K562 (cell line): Measurements from ENCODE around the gene EXOC2. TPM values are rescaled to one million over a fixed set of nuclear protein-coding genes. Genes with fewer than 3 reads are reported as not detected.

Source experiments
- E2F3 ChIP-seq: fragments of 250-450 bp; sonication (Bioruptor Pico); IDR thresholded peaks from 2 replicates; pipeline ENCODE4 v1.4.0; 2020; ENCODE audit warnings: mild to moderate bottlenecking
- FOSL1 ChIP-seq: fragments of 200-800 bp; sonication (Bioruptor generic); conservative IDR thresholded peaks from 2 replicates; pipeline ENCODE4 v1.6.1; 2016; ENCODE audit warnings: missing genetic modification characterization, missing compliant biosample characterization
- LCOR ChIP-seq: sonication (generic); formaldehyde crosslinking; IDR thresholded peaks from 2 replicates; pipeline ENCODE4 v1.8.0; 2022; ENCODE audit warnings: mild to moderate bottlenecking, missing genetic modification reagents
- MAFK ChIP-seq: IDR thresholded peaks from 2 replicates; pipeline ENCODE4 v1.6.1; 2011; ENCODE audit warnings: low read length, improper control_type of control experiment
- MEF2D ChIP-seq: conservative IDR thresholded peaks from 2 replicates; pipeline ENCODE4 v1.6.1; 2016; ENCODE audit warnings: low read depth, missing genetic modification characterization, missing compliant biosample characterization
- NCOA6 ChIP-seq: fragments of 450-650 bp; IDR thresholded peaks from 2 replicates; pipeline ENCODE4 v1.6.1; 2017; ENCODE audit warnings: mild to moderate bottlenecking
- NFIX ChIP-seq: fragments of 250-450 bp; sonication (Bioruptor Pico); IDR thresholded peaks from 2 replicates; pipeline ENCODE4 v1.4.0; 2020; ENCODE audit warnings: low read depth, mild to moderate bottlenecking, moderate library complexity
- NUFIP1 ChIP-seq: fragments of 450-650 bp; IDR thresholded peaks from 2 replicates; pipeline ENCODE4 v1.6.1; 2018; ENCODE audit not compliant: partially characterized antibody
- PKNOX1 ChIP-seq: fragments of 450-650 bp; IDR thresholded peaks from 2 replicates; pipeline ENCODE4 v1.6.1; 2016
- PYGO2 ChIP-seq: fragments of 450-650 bp; IDR thresholded peaks from 2 replicates; pipeline ENCODE4 v1.6.1; 2016; ENCODE audit warnings: mild to moderate bottlenecking, missing genetic modification characterization, moderate library complexity, missing compliant biosample characterization
- RFX1 ChIP-seq: fragments of 450-650 bp; IDR thresholded peaks from 2 replicates; pipeline ENCODE4 v1.6.1; 2016; ENCODE audit warnings: mild to moderate bottlenecking, moderate library complexity
- SIN3A ChIP-seq, 2 experiments: fragments of 150-350 bp in 1 of 2; IDR thresholded peaks; 2 replicates each; pipeline ENCODE4 v1.6.1; 2011 to 2016; ENCODE audit warnings: borderline replicate concordance in 2 of 2, low read depth in 2 of 2, low read length in 2 of 2, mild to moderate bottlenecking in 2 of 2, moderate library complexity in 2 of 2; ENCODE audit not compliant: control insufficient read depth in 1 of 2
- SMAD4 ChIP-seq: fragments of 250-450 bp; sonication (Bioruptor Pico); conservative IDR thresholded peaks from 2 replicates; pipeline ENCODE4 v1.8.0; 2021; ENCODE audit warnings: inconsistent platforms, mild to moderate bottlenecking, moderate library complexity
- SP2 ChIP-seq: IDR thresholded peaks from 2 replicates; pipeline ENCODE4 v1.6.1; 2011; ENCODE audit warnings: mild to moderate bottlenecking, low read depth, low read length, moderate library complexity; ENCODE audit not compliant: poor library complexity, severe bottlenecking; ENCODE audit errors: extremely low read depth
- TAF9B ChIP-seq: fragments of 450-650 bp; IDR thresholded peaks from 2 replicates; pipeline ENCODE4 v1.6.1; 2018; ENCODE audit warnings: mild to moderate bottlenecking; ENCODE audit not compliant: partially characterized antibody
- TAL1 ChIP-seq: fragments of 450-650 bp; IDR thresholded peaks from 2 replicates; pipeline ENCODE4 v1.6.1; 2016; ENCODE audit warnings: mild to moderate bottlenecking
- THRB ChIP-seq: fragments of 450-650 bp; formaldehyde crosslinking; conservative IDR thresholded peaks from 2 replicates; pipeline ENCODE4 v1.4.0; 2022; ENCODE audit warnings: mild to moderate bottlenecking, missing genetic modification characterization
- ZKSCAN3 ChIP-seq: fragments of 250-450 bp; sonication (Bioruptor Pico); IDR thresholded peaks from 2 replicates; pipeline ENCODE4 v1.4.0; 2020
- ZNF384 ChIP-seq: IDR thresholded peaks from 2 replicates; pipeline ENCODE4 v1.6.1; 2012; ENCODE audit warnings: low read depth, low read length, improper control_type of control experiment
- polyA plus RNA-seq, 8 experiments: library from polyadenylated mRNA; depleted of rRNA in 4 of 8; stranded (reverse) in 5 of 8; unstranded in 3 of 8; fragments of >200 nt; fragmentation: Nextera tagmentation in 2 of 8; fragmentation: Illumina TruSeq in 1 of 8; extraction: Ambion mirVana in 2 of 8; extraction: Trizol in 1 of 8; gene quantifications; 2 replicates each; pipeline versions ENCODE4 v1.2.1 to v1.2.3, GENCODE V29; 2011 to 2014; ENCODE audit warnings: inconsistent platforms in 1 of 8, missing spikeins in 1 of 8
- total RNA-seq, 7 experiments: library from RNA; depleted of rRNA in 6 of 7; stranded (reverse); fragments of >200 nt in 6 of 7; fragmentation: Illumina TruSeq in 2 of 7; extraction: Trizol in 2 of 7; gene quantifications; 2 replicates each; pipeline versions ENCODE4 v1.2.1 to v1.2.3, GENCODE V29; 2011 to 2021; ENCODE audit warnings: low replicate concordance in 1 of 7
- TF ChIP-seq, protein P1 (sequence below): fragments of 150-350 bp; conservative IDR thresholded peaks from 2 replicates; pipeline ENCODE4 v1.6.1; 2014; ENCODE audit warnings: low read length

EXOC2 gene
- total and polyA plus RNA-seq, 9 of the 15 experiments (the other 6 are each of a cell fraction or from before 2014, with no cell fraction given) = 12.2 to 30.2 (median 24.2) TPM

GRCh38 chr6:659716-660581 is 33.0 kb downstream of the EXOC2 start (continued):
- TF ChIP-seq, protein P1, sequence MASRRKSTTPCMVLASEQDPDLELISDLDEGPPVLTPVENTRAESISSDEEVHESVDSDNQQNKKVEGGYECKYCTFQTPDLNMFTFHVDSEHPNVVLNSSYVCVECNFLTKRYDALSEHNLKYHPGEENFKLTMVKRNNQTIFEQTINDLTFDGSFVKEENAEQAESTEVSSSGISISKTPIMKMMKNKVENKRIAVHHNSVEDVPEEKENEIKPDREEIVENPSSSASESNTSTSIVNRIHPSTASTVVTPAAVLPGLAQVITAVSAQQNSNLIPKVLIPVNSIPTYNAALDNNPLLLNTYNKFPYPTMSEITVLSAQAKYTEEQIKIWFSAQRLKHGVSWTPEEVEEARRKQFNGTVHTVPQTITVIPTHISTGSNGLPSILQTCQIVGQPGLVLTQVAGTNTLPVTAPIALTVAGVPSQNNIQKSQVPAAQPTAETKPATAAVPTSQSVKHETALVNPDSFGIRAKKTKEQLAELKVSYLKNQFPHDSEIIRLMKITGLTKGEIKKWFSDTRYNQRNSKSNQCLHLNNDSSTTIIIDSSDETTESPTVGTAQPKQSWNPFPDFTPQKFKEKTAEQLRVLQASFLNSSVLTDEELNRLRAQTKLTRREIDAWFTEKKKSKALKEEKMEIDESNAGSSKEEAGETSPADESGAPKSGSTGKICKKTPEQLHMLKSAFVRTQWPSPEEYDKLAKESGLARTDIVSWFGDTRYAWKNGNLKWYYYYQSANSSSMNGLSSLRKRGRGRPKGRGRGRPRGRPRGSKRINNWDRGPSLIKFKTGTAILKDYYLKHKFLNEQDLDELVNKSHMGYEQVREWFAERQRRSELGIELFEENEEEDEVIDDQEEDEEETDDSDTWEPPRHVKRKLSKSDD = no peak
- peak; percentile 51 for TF ChIP-seq NFIX
- TF ChIP-seq ZKSCAN3 (CRISPR knock-in tag) = no peak
- no peak for TF ChIP-seq RFX1
- no peak for TF ChIP-seq TAF9B
- no peak for TF ChIP-seq LCOR (CRISPR knock-in tag)
- TF ChIP-seq SP2 = no peak
- TF ChIP-seq THRB (CRISPR knock-in tag) = no peak
- TF ChIP-seq NUFIP1 = no peak
- TF ChIP-seq MAFK = peak; percentile 51; the same call in 1 of the 2 replicates
- no peak for TF ChIP-seq SMAD4 (CRISPR knock-in tag)
- TF ChIP-seq TAL1 = no peak
- no peak for TF ChIP-seq PYGO2
- no peak for TF ChIP-seq NCOA6
- no peak for TF ChIP-seq SIN3A (IDR thresholded peaks at IDR 0.05; ENCODE audit: borderline replicate concordance in 2 of 2, control insufficient read depth in 1 of 2, low read depth in 2 of 2, low read length in 2 of 2)
- no peak for TF ChIP-seq MEF2D (tag)
- no peak for TF ChIP-seq PKNOX1
- TF ChIP-seq FOSL1 = no peak
- TF ChIP-seq E2F3 (CRISPR knock-in tag) = no peak
- TF ChIP-seq ZNF384 = no peak
